Vagina (tissue), 2 donors: ENCODE measurements around the gene WDR11.

ENCODE experiments used
- POLR2A ChIP-seq, 2 donors: fragments of 450-650 bp; IDR thresholded peaks; one replicate each; pipeline ENCODE4 v1.6.1; 2017; ENCODE audit warnings: antibody characterized with exemption in 2 of 2, mild to moderate bottlenecking in 2 of 2, moderate library complexity in 2 of 2
- TF ChIP-seq, protein P1 (sequence below), 3 experiments: fragments of 450-650 bp in 2 of 3; fragments of 200-600 bp in 1 of 3; sonication (generic) in 1 of 3; IDR thresholded peaks; one replicate each; pipeline ENCODE4 v1.5.1; 2017 to 2019; ENCODE audit warnings: antibody characterized with exemption in 3 of 3, mild to moderate bottlenecking in 2 of 3, moderate library complexity in 2 of 3

DNA sequence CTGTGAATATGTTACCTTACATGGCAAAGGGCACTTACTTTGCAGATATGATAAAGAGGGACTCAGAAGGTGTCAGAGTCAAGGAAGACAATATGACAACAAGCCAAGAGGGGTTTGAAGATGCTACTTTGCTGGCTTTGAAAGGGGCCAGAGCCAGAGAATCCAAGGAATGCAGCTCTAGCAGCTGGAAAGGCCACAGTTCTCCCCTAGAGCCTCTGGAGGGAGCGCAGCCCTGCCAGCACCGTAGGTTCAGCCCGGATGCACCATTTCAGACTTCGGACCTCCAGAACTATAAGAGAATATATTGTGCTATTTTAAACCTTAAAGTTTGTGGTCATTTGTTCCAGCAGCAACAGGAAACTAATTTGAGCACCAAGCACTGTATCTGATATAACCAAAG lies 32.9 kb upstream of the WDR11 start:
- no peak for TF ChIP-seq POLR2A (IDR thresholded peaks at IDR 0.05)
- TF ChIP-seq, protein P1, sequence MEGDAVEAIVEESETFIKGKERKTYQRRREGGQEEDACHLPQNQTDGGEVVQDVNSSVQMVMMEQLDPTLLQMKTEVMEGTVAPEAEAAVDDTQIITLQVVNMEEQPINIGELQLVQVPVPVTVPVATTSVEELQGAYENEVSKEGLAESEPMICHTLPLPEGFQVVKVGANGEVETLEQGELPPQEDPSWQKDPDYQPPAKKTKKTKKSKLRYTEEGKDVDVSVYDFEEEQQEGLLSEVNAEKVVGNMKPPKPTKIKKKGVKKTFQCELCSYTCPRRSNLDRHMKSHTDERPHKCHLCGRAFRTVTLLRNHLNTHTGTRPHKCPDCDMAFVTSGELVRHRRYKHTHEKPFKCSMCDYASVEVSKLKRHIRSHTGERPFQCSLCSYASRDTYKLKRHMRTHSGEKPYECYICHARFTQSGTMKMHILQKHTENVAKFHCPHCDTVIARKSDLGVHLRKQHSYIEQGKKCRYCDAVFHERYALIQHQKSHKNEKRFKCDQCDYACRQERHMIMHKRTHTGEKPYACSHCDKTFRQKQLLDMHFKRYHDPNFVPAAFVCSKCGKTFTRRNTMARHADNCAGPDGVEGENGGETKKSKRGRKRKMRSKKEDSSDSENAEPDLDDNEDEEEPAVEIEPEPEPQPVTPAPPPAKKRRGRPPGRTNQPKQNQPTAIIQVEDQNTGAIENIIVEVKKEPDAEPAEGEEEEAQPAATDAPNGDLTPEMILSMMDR (IDR thresholded peaks at IDR 0.05): no peak
